GM12872 (cell line): ENCODE measurements around the gene SCAPER.

Experiments used
- TF ChIP-seq, protein P1 (sequence below): IDR thresholded peaks from 3 replicates; pipeline ENCODE4 v1.5.1; 2011; ENCODE audit warnings: low read depth, mild to moderate bottlenecking, low read length, moderate library complexity; ENCODE audit not compliant: insufficient read depth

The SCAPER gene

GRCh38 chr15:76575679-76576078, 329.5 kb downstream of the SCAPER start:
- TF ChIP-seq, protein P1, sequence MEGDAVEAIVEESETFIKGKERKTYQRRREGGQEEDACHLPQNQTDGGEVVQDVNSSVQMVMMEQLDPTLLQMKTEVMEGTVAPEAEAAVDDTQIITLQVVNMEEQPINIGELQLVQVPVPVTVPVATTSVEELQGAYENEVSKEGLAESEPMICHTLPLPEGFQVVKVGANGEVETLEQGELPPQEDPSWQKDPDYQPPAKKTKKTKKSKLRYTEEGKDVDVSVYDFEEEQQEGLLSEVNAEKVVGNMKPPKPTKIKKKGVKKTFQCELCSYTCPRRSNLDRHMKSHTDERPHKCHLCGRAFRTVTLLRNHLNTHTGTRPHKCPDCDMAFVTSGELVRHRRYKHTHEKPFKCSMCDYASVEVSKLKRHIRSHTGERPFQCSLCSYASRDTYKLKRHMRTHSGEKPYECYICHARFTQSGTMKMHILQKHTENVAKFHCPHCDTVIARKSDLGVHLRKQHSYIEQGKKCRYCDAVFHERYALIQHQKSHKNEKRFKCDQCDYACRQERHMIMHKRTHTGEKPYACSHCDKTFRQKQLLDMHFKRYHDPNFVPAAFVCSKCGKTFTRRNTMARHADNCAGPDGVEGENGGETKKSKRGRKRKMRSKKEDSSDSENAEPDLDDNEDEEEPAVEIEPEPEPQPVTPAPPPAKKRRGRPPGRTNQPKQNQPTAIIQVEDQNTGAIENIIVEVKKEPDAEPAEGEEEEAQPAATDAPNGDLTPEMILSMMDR, result no peak

DNA sequence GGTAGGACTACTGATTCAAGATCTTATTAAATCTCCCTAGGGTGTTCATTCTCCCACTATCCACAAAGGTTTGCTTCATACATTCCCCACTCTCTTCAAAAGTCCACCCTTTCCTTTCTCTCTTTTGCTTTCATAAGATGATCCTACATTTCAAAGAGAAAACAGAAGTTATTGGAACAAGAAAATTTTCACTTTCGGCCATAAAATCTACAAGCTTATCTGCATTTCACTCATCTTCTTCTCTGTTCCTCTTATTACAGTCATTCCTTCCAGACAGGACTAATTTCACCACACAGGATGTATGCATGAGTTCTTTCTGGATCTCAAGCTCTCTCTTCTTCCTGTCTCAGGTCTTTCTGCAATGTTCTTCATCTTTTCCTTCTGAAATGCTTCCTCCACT, 329.9 kb downstream of the SCAPER start:
- TF ChIP-seq, protein P1, result no peak

DNA sequence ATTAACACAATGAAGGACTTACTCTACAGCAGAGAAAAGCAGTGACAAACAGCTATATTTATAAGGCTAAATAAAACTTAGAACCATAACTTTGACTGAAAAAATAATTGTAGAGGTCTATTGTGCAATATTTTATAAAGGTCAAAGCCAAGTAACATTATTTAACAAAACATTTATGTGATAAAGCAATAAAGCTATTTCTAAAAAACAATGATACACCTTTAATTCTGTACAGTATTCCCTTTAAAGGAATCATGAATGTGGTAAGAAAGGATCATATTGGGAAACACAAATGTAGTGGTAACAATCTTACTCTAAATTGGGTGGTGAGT, 332.2 kb downstream of the SCAPER start:
- TF ChIP-seq, protein P1, result no peak

- TF ChIP-seq, protein P1, result no peak
These were observed 338.9 kb downstream of the SCAPER start for GRCh38 chr15:76566276-76566675.

GRCh38 chr15:76565366-76565765, 339.8 kb downstream of the SCAPER start:
- TF ChIP-seq, protein P1, result no peak

GRCh38 chr15:76555247-76555646, 349.9 kb downstream of the SCAPER start:
- TF ChIP-seq, protein P1, result no peak

DNA sequence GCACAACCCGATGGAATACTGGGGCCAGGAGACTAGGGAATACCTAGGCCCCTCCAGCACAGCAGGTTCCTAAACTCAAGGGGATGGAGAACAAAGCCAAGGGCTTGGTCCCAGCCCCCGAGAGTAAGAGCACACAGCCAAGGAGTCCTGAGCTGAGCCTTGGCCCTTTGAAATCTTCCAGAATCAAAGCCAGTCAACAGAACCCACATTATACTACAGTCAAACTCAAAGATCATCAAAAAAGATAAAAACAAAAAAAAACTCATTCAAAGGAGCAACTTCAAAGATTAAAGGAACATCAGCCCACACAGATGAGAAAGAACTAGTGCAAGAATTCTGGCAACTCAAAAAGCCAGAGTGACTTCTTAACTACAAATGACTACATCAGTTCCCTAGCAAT, 351.6 kb downstream of the SCAPER start:
- TF ChIP-seq, protein P1, result no peak

DNA sequence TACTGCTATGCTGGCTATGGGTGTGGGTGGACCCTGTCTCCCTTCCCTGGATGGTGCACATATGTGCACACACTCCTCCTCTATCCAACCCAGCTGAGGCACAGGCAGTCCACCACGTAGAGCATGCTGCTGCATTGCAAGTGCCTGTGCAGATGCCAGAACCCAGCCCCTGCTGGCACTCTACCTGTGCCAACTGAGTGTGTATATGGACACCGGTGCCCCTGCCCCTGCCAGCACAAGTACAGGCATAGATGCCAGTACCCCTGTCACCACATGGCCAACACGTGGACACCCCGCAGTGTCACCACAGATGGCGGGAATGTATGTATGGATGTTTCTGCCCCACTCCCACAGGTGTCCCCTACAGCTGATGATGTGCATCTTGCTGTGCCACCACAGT, 352.0 kb downstream of the SCAPER start:
- TF ChIP-seq, protein P1, result no peak
